DOHH2 (cell line): Measurements from ENCODE around the gene PIK3CG.

ENCODE experiments used
- EZH2phosphoT487 ChIP-seq: fragments of 200-600 bp; sonication (generic); IDR thresholded peaks from 2 replicates; pipeline ENCODE4 v1.6.1; 2017; ENCODE audit warnings: borderline replicate concordance, mild to moderate bottlenecking, antibody characterized with exemption, low read length, moderate library complexity, mixed read lengths
- TF ChIP-seq, protein P1 (sequence below): fragments of 200-600 bp; sonication (generic); IDR thresholded peaks from one replicate; pipeline ENCODE4 v1.5.1; 2014; ENCODE audit warnings: antibody characterized with exemption, mild to moderate bottlenecking, low read depth, low read length; ENCODE audit not compliant: poor library complexity, severe bottlenecking

DNA sequence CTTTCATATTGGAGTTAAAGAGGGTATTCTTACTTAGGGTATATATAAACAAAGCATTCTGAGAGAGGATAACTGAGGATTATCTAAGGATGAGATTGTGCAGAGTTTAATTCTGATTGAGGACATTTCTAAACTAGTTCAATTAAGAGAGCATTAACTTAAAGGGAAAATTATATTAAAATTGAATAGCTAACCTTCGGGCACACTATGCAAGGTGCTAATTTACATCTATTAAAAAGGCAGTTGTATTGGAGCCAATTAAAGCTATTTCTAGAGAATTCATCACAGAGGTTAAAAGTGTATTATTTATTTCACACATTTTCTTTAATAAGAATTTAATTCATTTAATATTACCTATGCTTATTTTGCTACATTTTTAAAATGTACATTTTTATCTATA is 17.0 kb upstream of the PIK3CG start:
- TF ChIP-seq, protein P1, sequence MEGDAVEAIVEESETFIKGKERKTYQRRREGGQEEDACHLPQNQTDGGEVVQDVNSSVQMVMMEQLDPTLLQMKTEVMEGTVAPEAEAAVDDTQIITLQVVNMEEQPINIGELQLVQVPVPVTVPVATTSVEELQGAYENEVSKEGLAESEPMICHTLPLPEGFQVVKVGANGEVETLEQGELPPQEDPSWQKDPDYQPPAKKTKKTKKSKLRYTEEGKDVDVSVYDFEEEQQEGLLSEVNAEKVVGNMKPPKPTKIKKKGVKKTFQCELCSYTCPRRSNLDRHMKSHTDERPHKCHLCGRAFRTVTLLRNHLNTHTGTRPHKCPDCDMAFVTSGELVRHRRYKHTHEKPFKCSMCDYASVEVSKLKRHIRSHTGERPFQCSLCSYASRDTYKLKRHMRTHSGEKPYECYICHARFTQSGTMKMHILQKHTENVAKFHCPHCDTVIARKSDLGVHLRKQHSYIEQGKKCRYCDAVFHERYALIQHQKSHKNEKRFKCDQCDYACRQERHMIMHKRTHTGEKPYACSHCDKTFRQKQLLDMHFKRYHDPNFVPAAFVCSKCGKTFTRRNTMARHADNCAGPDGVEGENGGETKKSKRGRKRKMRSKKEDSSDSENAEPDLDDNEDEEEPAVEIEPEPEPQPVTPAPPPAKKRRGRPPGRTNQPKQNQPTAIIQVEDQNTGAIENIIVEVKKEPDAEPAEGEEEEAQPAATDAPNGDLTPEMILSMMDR = no peak
- TF ChIP-seq EZH2phosphoT487 = no peak
